Liver (tissue), 3 donors: Measurements from ENCODE around the gene WBP1.

ENCODE experiments used
- EGR1 ChIP-seq, 2 donors: IDR thresholded peaks; 2 replicates each; pipeline ENCODE4 v1.6.1; 2016 to 2018; ENCODE audit warnings: antibody characterized with exemption in 2 of 2, low read depth in 2 of 2
- FOXA1 ChIP-seq: IDR thresholded peaks from 2 replicates; pipeline ENCODE4 v1.6.1; 2016; ENCODE audit warnings: antibody characterized with exemption
- GABPA ChIP-seq, 2 donors: IDR thresholded peaks in 1 of 2; conservative IDR thresholded peaks in 1 of 2; 2 replicates each; pipeline ENCODE4 v1.6.1; 2016; ENCODE audit warnings: antibody characterized with exemption in 2 of 2, mild to moderate bottlenecking in 1 of 2, moderate library complexity in 1 of 2
- HNF4A ChIP-seq, 2 donors: conservative IDR thresholded peaks; 2 replicates each; pipeline ENCODE4 v1.6.1; 2016; ENCODE audit warnings: antibody characterized with exemption in 2 of 2, mild to moderate bottlenecking in 2 of 2
- RAD21 ChIP-seq, 2 donors: IDR thresholded peaks; 2 replicates each; pipeline ENCODE4 v1.6.1; 2016; ENCODE audit warnings: antibody characterized with exemption in 2 of 2, mild to moderate bottlenecking in 2 of 2
- RXRA ChIP-seq, 2 donors: IDR thresholded peaks; 2 replicates each; pipeline ENCODE4 v1.6.1; 2017 to 2018; ENCODE audit warnings: antibody characterized with exemption in 2 of 2, mild to moderate bottlenecking in 1 of 2
- SP1 ChIP-seq: IDR thresholded peaks from 2 replicates; pipeline ENCODE4 v1.6.1; 2018; ENCODE audit warnings: antibody characterized with exemption, mild to moderate bottlenecking
- TAF1 ChIP-seq: conservative IDR thresholded peaks from 2 replicates; pipeline ENCODE4 v1.6.1; 2016; ENCODE audit warnings: antibody characterized with exemption, mild to moderate bottlenecking
- TF ChIP-seq, protein P1 (sequence below): fragments of 150-350 bp; IDR thresholded peaks from 2 replicates; pipeline ENCODE4 v1.5.1; 2017; ENCODE audit warnings: improper control_type of control experiment, low read depth, low read length; ENCODE audit not compliant: missing input control
- TF ChIP-seq, protein P2 (sequence below): IDR thresholded peaks from 2 replicates; pipeline ENCODE4 v1.6.1; 2016; ENCODE audit warnings: antibody characterized with exemption, mild to moderate bottlenecking
- TF ChIP-seq, protein P3 (sequence below): IDR thresholded peaks from 2 replicates; pipeline ENCODE4 v1.6.1; 2016; ENCODE audit warnings: antibody characterized with exemption
- TF ChIP-seq, protein P4 (sequence below): IDR thresholded peaks from 2 replicates; pipeline ENCODE4 v1.6.1; 2016; ENCODE audit warnings: antibody characterized with exemption
- donor health status: healthy.
- donor health status: healthy.

DNA sequence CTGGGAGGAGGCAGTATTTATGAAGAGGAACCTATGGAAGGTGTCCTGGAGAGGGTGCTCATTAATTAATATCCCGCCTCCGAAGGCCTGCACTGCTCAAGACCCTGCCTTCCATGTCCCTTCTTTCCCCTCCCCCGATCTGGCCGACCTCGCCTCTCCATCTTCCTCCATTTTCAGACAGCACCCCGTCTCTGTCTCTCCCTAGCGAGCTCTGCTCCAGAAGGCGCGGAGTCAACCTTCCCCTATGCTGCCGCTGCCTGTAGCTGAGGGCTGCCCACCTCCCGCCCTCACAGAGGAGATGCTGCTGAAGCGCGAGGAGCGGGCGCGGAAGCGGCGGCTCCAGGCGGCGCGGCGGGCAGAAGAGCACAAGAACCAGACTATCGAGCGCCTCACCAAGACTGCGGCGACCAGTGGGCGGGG is 1.1 kb upstream of the WBP1 start:
- TF ChIP-seq, protein P1, sequence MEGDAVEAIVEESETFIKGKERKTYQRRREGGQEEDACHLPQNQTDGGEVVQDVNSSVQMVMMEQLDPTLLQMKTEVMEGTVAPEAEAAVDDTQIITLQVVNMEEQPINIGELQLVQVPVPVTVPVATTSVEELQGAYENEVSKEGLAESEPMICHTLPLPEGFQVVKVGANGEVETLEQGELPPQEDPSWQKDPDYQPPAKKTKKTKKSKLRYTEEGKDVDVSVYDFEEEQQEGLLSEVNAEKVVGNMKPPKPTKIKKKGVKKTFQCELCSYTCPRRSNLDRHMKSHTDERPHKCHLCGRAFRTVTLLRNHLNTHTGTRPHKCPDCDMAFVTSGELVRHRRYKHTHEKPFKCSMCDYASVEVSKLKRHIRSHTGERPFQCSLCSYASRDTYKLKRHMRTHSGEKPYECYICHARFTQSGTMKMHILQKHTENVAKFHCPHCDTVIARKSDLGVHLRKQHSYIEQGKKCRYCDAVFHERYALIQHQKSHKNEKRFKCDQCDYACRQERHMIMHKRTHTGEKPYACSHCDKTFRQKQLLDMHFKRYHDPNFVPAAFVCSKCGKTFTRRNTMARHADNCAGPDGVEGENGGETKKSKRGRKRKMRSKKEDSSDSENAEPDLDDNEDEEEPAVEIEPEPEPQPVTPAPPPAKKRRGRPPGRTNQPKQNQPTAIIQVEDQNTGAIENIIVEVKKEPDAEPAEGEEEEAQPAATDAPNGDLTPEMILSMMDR = no peak
- TF ChIP-seq GABPA (IDR thresholded peaks at IDR 0.05 in 1 of 2, conservative IDR thresholded peaks at IDR 0.05 in 1 of 2) = no peak
- TF ChIP-seq RXRA (IDR thresholded peaks at IDR 0.05) = no peak
- TF ChIP-seq, protein P2, sequence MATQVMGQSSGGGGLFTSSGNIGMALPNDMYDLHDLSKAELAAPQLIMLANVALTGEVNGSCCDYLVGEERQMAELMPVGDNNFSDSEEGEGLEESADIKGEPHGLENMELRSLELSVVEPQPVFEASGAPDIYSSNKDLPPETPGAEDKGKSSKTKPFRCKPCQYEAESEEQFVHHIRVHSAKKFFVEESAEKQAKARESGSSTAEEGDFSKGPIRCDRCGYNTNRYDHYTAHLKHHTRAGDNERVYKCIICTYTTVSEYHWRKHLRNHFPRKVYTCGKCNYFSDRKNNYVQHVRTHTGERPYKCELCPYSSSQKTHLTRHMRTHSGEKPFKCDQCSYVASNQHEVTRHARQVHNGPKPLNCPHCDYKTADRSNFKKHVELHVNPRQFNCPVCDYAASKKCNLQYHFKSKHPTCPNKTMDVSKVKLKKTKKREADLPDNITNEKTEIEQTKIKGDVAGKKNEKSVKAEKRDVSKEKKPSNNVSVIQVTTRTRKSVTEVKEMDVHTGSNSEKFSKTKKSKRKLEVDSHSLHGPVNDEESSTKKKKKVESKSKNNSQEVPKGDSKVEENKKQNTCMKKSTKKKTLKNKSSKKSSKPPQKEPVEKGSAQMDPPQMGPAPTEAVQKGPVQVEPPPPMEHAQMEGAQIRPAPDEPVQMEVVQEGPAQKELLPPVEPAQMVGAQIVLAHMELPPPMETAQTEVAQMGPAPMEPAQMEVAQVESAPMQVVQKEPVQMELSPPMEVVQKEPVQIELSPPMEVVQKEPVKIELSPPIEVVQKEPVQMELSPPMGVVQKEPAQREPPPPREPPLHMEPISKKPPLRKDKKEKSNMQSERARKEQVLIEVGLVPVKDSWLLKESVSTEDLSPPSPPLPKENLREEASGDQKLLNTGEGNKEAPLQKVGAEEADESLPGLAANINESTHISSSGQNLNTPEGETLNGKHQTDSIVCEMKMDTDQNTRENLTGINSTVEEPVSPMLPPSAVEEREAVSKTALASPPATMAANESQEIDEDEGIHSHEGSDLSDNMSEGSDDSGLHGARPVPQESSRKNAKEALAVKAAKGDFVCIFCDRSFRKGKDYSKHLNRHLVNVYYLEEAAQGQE = no peak
- no peak for TF ChIP-seq RAD21 (IDR thresholded peaks at IDR 0.05)
- TF ChIP-seq TAF1 = no peak
- TF ChIP-seq, protein P3, sequence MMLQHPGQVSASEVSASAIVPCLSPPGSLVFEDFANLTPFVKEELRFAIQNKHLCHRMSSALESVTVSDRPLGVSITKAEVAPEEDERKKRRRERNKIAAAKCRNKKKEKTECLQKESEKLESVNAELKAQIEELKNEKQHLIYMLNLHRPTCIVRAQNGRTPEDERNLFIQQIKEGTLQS = no peak
- TF ChIP-seq FOXA1 = no peak
- no peak for TF ChIP-seq HNF4A (conservative IDR thresholded peaks at IDR 0.05)
- no peak for TF ChIP-seq SP1
- TF ChIP-seq, protein P4, sequence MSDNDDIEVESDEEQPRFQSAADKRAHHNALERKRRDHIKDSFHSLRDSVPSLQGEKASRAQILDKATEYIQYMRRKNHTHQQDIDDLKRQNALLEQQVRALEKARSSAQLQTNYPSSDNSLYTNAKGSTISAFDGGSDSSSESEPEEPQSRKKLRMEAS = no peak
- TF ChIP-seq EGR1 (IDR thresholded peaks at IDR 0.05; ENCODE audit: low read depth in 2 of 2) = no peak
